ENCODE measurements around the gene FAM227A.

The FAM227A gene

GRCh38 chr22:38656256-38657044 is at the start of gene FAM227A, which contains the start of gene CBY1:
FAM227A (minus strand) TSS chr22:38656392; CDS start chr22:38650168, 6,224 bp downstream.
CBY1 (plus strand) TSS chr22:38656638; CDS start chr22:38668055, 11,417 bp downstream.
- DNase-seq: peak; percentile 75

- DNase-seq: peak; percentile 98
Measured at GRCh38 chr22:38705235-38706100, 49.3 kb upstream of the FAM227A start, which contains the start of gene GTPBP1. GTPBP1 (plus strand) TSS chr22:38705944; CDS start chr22:38705956, 12 bp downstream.

GRCh38 chr22:38704654-38705234 is 48.6 kb upstream of the FAM227A start:
- no peak for DNase-seq

- peak; percentile 55 for DNase-seq
Measured at GRCh38 chr22:38700789-38701628, 44.8 kb upstream of the FAM227A start, which contains the start of gene JOSD1. JOSD1 (minus strand) TSS chr22:38700943; CDS start chr22:38699987, 956 bp downstream.

- peak; percentile 13 for DNase-seq
Measured at GRCh38 chr22:38700270-38700788, 44.1 kb upstream of the FAM227A start.

- DNase-seq: no peak
Measured at GRCh38 chr22:38699784-38700183, 43.6 kb upstream of the FAM227A start.

GRCh38 chr22:38699143-38699542 is 43.0 kb upstream of the FAM227A start:
- no peak for DNase-seq

GRCh38 chr22:38698407-38699094 is 42.4 kb upstream of the FAM227A start:
- DNase-seq: no peak

- DNase-seq: no peak
Measured at GRCh38 chr22:38697425-38698089, 41.4 kb upstream of the FAM227A start.

GRCh38 chr22:38696606-38697424 is 40.6 kb upstream of the FAM227A start:
- no peak for DNase-seq

- DNase-seq: no peak
Measured at GRCh38 chr22:38694940-38695339, 38.7 kb upstream of the FAM227A start.

- no peak for DNase-seq
Measured at GRCh38 chr22:38694049-38694448, 37.9 kb upstream of the FAM227A start.

- DNase-seq: no peak
Measured at GRCh38 chr22:38689651-38690050, 33.5 kb upstream of the FAM227A start.

- DNase-seq: no peak
Measured at GRCh38 chr22:38685761-38686160, 29.6 kb upstream of the FAM227A start.

GRCh38 chr22:38684895-38685294 is 28.7 kb upstream of the FAM227A start:
- DNase-seq: no peak

- DNase-seq: peak; percentile 57
Measured at GRCh38 chr22:38681582-38682335, 25.6 kb upstream of the FAM227A start, which contains the start of gene TOMM22. TOMM22 (plus strand) TSS chr22:38681957; CDS start chr22:38681979, 22 bp downstream.

GRCh38 chr22:38675833-38676232 is 19.6 kb upstream of the FAM227A start:
- no peak for DNase-seq

- DNase-seq: no peak
Measured at GRCh38 chr22:38674888-38675287, 18.7 kb upstream of the FAM227A start.
